CD4-positive, alpha-beta T cell (primary cell): Measurements from ENCODE around the gene PRRG4. TPM values are rescaled to one million over a fixed set of nuclear protein-coding genes. Genes with fewer than 3 reads are reported as not detected.

Source experiments
- ATAC-seq: fragments of 200-7000 bp; cut with Tn5 transposase; one replicate; pipeline ENCODE4 v1.10.0; 2022; ENCODE audit warnings: mild to moderate bottlenecking; ENCODE audit not compliant: poor library complexity
- CTCF ChIA-PET: fragments of 350-600 bp; sonication (Branson Sonifier 250); formaldehyde crosslinking; loops from one replicate; lab custom pipeline; 2021; ENCODE audit warnings: antibody characterized with exemption, inconsistent platforms; lab: Charles Lee
- POLR2A ChIA-PET: fragments of 350-600 bp; sonication (Branson Sonifier 250); formaldehyde crosslinking; loops from one replicate; lab custom pipeline; 2021; ENCODE audit warnings: antibody characterized with exemption, inconsistent platforms; lab: Charles Lee
- DNase-seq, 14 experiments: peaks; one replicate each; pipeline ENCODE4 v3.0.0-alpha.2; 2013 to 2020; ENCODE audit warnings: mixed read lengths in 2 of 14
- H3K27ac ChIP-seq, 2 donors: one replicate each; pipeline versions ENCODE4 v1.5.1 to v1.7.0; 2013; ENCODE audit warnings: low read length in 2 of 2, low read depth in 1 of 2, mild to moderate bottlenecking in 1 of 2
- H3K27me3 ChIP-seq, 2 experiments: 1 replicate in 1 of 2; 2 replicates in 1 of 2; pipeline versions ENCODE4 v1.6.1 to v1.7.0; 2013; ENCODE audit warnings: low read length in 2 of 2, control low read depth in 1 of 2, mild to moderate bottlenecking in 1 of 2, moderate library complexity in 1 of 2; ENCODE audit not compliant: insufficient read depth in 2 of 2, control insufficient read depth in 1 of 2
- H3K36me3 ChIP-seq: one replicate; pipeline ENCODE4 v1.6.1; 2013; ENCODE audit warnings: low read length, control low read depth; ENCODE audit not compliant: insufficient read depth
- H3K4me1 ChIP-seq: one replicate; pipeline ENCODE4 v1.6.1; 2013; ENCODE audit warnings: low read length, control low read depth; ENCODE audit not compliant: insufficient read depth
- H3K4me3 ChIP-seq: one replicate; pipeline ENCODE4 v1.5.1; 2013; ENCODE audit warnings: mild to moderate bottlenecking, low read length, moderate library complexity
- H3K9me3 ChIP-seq, 2 experiments: 1 replicate in 1 of 2; 2 replicates in 1 of 2; pipeline versions ENCODE4 v1.6.1 to v1.7.0; 2013; ENCODE audit warnings: low read length in 2 of 2, mild to moderate bottlenecking in 2 of 2, control low read depth in 1 of 2, moderate library complexity in 1 of 2; ENCODE audit not compliant: control insufficient read depth in 1 of 2, insufficient read depth in 1 of 2
- H3K27ac Mint-ChIP-seq: one replicate; pipeline ENCODE4 v1.8.0; 2020; ENCODE audit warnings: mixed read lengths
- H3K27me3 Mint-ChIP-seq: one replicate; pipeline ENCODE4 v1.8.0; 2021; ENCODE audit warnings: mixed read lengths
- H3K36me3 Mint-ChIP-seq: one replicate; pipeline ENCODE4 v1.8.0; 2021; ENCODE audit warnings: low read depth, mixed read lengths
- H3K4me1 Mint-ChIP-seq: one replicate; pipeline ENCODE4 v1.8.0; 2021; ENCODE audit warnings: low read depth, mixed read lengths
- H3K4me3 Mint-ChIP-seq: one replicate; pipeline ENCODE4 v1.8.0; 2020; ENCODE audit warnings: mild to moderate bottlenecking, mixed read lengths
- H3K9me3 Mint-ChIP-seq: one replicate; pipeline ENCODE4 v1.8.0; 2020; ENCODE audit warnings: mixed read lengths
- intact Hi-C, 2 experiments: fragments of 100-400 bp; cut with DNase I in 1 of 2; cut with micrococcal nuclease in 1 of 2; formaldehyde crosslinking; loops; one replicate each; pipeline versions ENCODE4 v1.15.1 to v1.9.0; 2023 to 2025; cut with DNase I, micrococcal nuclease
- total RNA-seq, 174 experiments: library from RNA in 2 of 174; stranded (reverse) in 2 of 174; gene quantifications; one replicate each; pipeline ENCODE4 v1.2.3 and lab custom pipeline; 2021 to 2026
- TF ChIP-seq, protein P1 (sequence below): fragments of 200-600 bp; IDR thresholded peaks from one replicate; pipeline ENCODE4 v1.8.0; 2022; ENCODE audit warnings: antibody characterized with exemption, mild to moderate bottlenecking

The PRRG4 gene
- total RNA-seq, 2 experiments from 2014 or later: 0.05 TPM; not detected in 1

DNA sequence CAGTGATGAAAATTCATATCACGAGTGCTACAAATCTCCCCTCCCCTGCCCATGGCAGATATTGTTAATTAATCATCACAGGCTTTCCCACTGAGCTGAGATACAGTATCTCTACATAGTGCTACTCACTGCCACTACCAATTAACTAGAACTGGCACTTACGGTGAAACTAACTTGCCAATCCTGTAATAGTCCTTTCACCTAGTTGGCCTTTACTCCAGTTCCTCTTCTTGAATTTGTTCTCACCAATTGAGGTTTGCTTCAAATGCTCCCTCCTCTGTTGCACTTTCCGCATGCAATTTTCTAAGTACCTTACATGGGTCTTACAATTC, 11.9 kb upstream of the PRRG4 start:
- Mint-ChIP-seq H3K4me3 (no peak overlapping the region), H3K9me3 (no peaks in the 10 kb centered on the region), H3K27me3 (peaks cover 12% of the 10 kb centered on the region), H3K4me1 (no peaks in the 10 kb centered on the region), H3K27ac (no peak overlapping the region), H3K36me3 (no peaks in the 10 kb centered on the region)
- POLR2A ChIA-PET: no interaction called here
- Histone ChIP-seq H3K9me3 (no peaks in the 10 kb centered on the region), H3K4me3 (no peak overlapping the region), H3K4me1 (no peaks in the 10 kb centered on the region), H3K27ac (no peak overlapping the region), H3K27me3 (no peaks in the 10 kb centered on the region), H3K36me3 (no peaks in the 10 kb centered on the region)
- no peak for DNase-seq
- CTCF ChIA-PET: no interaction called here
- no peak for ATAC-seq
- TF ChIP-seq, protein P1, sequence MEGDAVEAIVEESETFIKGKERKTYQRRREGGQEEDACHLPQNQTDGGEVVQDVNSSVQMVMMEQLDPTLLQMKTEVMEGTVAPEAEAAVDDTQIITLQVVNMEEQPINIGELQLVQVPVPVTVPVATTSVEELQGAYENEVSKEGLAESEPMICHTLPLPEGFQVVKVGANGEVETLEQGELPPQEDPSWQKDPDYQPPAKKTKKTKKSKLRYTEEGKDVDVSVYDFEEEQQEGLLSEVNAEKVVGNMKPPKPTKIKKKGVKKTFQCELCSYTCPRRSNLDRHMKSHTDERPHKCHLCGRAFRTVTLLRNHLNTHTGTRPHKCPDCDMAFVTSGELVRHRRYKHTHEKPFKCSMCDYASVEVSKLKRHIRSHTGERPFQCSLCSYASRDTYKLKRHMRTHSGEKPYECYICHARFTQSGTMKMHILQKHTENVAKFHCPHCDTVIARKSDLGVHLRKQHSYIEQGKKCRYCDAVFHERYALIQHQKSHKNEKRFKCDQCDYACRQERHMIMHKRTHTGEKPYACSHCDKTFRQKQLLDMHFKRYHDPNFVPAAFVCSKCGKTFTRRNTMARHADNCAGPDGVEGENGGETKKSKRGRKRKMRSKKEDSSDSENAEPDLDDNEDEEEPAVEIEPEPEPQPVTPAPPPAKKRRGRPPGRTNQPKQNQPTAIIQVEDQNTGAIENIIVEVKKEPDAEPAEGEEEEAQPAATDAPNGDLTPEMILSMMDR: no peak
- intact Hi-C loops: no loop called here

DNA sequence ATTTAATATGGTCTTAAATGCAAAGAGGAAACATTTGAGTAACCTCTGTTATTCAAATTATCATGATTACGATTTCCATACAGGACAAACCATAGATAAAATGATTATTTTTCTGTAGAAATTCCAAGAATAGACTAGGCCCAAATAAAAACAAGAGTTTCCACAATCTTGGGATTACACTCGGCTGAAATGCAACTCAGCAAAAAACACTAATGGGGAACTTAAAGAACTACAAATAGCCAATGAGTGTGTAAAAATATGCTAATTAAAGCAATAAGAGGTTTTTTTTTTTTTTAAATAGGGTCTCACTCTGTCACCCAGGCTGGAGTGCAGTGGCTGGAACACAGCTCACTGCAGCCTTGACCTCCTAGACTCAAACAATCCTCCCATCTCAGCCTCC, 10.5 kb upstream of the PRRG4 start:
- Mint-ChIP-seq H3K27me3 (peaks cover 13% of the 10 kb centered on the region), H3K9me3 (peaks cover 2% of the 10 kb centered on the region)

GRCh38 chr11:32820497-32820896, 9.2 kb upstream of the PRRG4 start:
- ATAC-seq (no peak), DNase-seq (no peak)
- TF ChIP-seq, protein P1: no peak
- Histone ChIP-seq H3K27ac (no peak overlapping the region), H3K4me3 (no peak overlapping the region), H3K36me3 (no peaks in the 10 kb centered on the region), H3K9me3 (peaks cover 0 to 4% of the 10 kb centered on the region in 2 experiments), H3K4me1 (no peaks in the 10 kb centered on the region), H3K27me3 (no peaks in the 10 kb centered on the region)
- Mint-ChIP-seq H3K9me3 (peaks cover 2% of the 10 kb centered on the region), H3K4me3 (no peak overlapping the region), H3K36me3 (no peaks in the 10 kb centered on the region), H3K27ac (no peak overlapping the region), H3K4me1 (no peaks in the 10 kb centered on the region), H3K27me3 (peaks cover 13% of the 10 kb centered on the region)
- POLR2A ChIA-PET: no interaction called here
- CTCF ChIA-PET: no interaction called here
- intact Hi-C loops: no loop called here

More for the DNA sequence above, 10.5 kb upstream of the PRRG4 start:
- ChIA-PET POLR2A (no interaction called here), CTCF (no interaction called here)
- Mint-ChIP-seq H3K27ac (no peak overlapping the region), H3K4me1 (no peaks in the 10 kb centered on the region), H3K36me3 (no peaks in the 10 kb centered on the region), H3K4me3 (no peak overlapping the region)
- Histone ChIP-seq H3K4me3 (no peak overlapping the region), H3K9me3 (peaks cover 0 to 4% of the 10 kb centered on the region in 2 experiments), H3K36me3 (no peaks in the 10 kb centered on the region), H3K27ac (no peak overlapping the region), H3K4me1 (no peaks in the 10 kb centered on the region), H3K27me3 (no peaks in the 10 kb centered on the region)
- ATAC-seq (no peak), DNase-seq (no peak)
- TF ChIP-seq, protein P1: no peak
- intact Hi-C loops: no loop called here
